ENCODE measurements around the gene GP1BA.

DNA sequence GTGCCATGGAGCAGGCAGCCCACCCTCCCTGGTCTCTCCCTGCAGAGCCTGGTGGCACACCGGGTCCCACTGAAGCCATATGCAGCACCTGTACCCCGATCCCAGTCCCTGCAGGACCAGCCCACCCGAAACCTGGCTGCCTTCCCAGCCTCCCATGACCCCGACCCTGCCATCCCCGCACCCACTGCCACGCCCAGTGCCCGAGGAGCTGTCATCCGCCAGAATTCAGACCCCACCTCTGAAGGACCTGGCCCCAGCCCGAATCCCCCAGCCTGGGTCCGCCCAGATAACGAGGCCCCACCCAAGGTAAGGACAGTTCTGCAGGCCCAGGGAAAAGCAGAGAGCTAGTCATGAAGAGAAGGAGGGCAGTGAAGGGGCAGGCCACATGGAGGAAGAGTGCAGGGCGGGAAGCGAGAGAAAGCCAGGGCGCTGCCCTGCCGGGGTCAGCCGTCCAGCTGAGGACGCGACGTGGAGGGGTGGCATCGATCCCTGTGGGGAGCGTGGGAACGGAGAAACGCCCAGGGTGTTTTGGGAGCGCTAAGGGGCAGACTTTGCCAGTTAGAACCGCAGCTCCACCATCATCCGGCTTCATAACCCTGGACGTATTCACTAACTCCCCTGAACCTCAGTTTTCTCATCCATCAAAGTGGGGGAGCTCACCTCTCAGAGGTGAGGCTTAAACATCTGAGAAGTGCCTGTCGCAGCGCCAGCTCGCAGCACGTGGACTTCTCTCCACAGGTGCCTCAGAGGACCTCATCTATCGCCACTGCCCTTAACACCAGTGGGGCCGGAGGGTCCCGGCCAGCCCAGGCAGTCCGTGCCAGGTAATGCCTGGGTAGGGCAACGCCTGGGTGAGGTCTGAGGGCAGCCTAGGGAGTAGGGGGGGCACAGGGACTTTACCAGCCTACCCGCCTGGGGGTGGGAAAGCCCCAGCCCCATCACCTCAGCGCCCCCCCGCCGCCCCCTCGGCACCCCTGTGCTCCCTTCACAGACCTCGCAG is 40.4 kb upstream of the GP1BA start:
- TF ChIP-seq, protein P1, sequence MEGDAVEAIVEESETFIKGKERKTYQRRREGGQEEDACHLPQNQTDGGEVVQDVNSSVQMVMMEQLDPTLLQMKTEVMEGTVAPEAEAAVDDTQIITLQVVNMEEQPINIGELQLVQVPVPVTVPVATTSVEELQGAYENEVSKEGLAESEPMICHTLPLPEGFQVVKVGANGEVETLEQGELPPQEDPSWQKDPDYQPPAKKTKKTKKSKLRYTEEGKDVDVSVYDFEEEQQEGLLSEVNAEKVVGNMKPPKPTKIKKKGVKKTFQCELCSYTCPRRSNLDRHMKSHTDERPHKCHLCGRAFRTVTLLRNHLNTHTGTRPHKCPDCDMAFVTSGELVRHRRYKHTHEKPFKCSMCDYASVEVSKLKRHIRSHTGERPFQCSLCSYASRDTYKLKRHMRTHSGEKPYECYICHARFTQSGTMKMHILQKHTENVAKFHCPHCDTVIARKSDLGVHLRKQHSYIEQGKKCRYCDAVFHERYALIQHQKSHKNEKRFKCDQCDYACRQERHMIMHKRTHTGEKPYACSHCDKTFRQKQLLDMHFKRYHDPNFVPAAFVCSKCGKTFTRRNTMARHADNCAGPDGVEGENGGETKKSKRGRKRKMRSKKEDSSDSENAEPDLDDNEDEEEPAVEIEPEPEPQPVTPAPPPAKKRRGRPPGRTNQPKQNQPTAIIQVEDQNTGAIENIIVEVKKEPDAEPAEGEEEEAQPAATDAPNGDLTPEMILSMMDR (conservative IDR thresholded peaks at IDR 0.05 in 1 of 2, IDR thresholded peaks at IDR 0.05 in 1 of 2; ENCODE audit: low read depth in 1 of 2, low read length in 2 of 2) = no peak
- no peak for TF ChIP-seq EZH2 (IDR thresholded peaks at IDR 0.05; ENCODE audit: low read length, missing control alignments)
